Cerebellar nuclear complex (tissue), 1 donor: ENCODE data around the gene PHC2.
A peak's percentile ranks its signal among the peaks of the same experiment; 100 is the strongest.

Experiments
- DNase-seq, 2 experiments: peaks; one replicate each; lab custom pipeline; 2025; lab: John Stamatoyannopoulos, UW

PHC2 gene

GRCh38 chr1:33349081-33349759, 81.7 kb downstream of the PHC2 start:
- no peak for DNase-seq

- DNase-seq: no peak
These were observed 82.2 kb downstream of the PHC2 start for GRCh38 chr1:33348676-33349080.

GRCh38 chr1:33348194-33348593, 82.7 kb downstream of the PHC2 start:
- DNase-seq: peak in 1 of 2 experiments; percentile 47

- DNase-seq: no peak
These were observed 83.3 kb downstream of the PHC2 start for GRCh38 chr1:33347650-33347992.

GRCh38 chr1:33346927-33347649, 83.8 kb downstream of the PHC2 start:
- no peak for DNase-seq

- DNase-seq: no peak
These were observed 84.4 kb downstream of the PHC2 start for GRCh38 chr1:33346533-33346926.

- no peak for DNase-seq
These were observed 85.9 kb downstream of the PHC2 start for GRCh38 chr1:33344896-33345560.

GRCh38 chr1:33343539-33343938, 87.4 kb downstream of the PHC2 start:
- DNase-seq: no peak

GRCh38 chr1:33342041-33342723, 88.7 kb downstream of the PHC2 start:
- DNase-seq: no peak

GRCh38 chr1:33341190-33341589, 89.7 kb downstream of the PHC2 start:
- DNase-seq: no peak

- no peak for DNase-seq
These were observed 91.5 kb downstream of the PHC2 start for GRCh38 chr1:33339413-33339812.

- peak; percentile 22 to 55 for DNase-seq
These were observed 92.3 kb downstream of the PHC2 start for GRCh38 chr1:33338440-33339211.

GRCh38 chr1:33338048-33338439, 92.9 kb downstream of the PHC2 start:
- no peak for DNase-seq

GRCh38 chr1:33337441-33337840, 93.5 kb downstream of the PHC2 start:
- no peak for DNase-seq

GRCh38 chr1:33336580-33336979, 94.3 kb downstream of the PHC2 start:
- peak in 1 of 2 experiments; percentile 16 for DNase-seq

GRCh38 chr1:33335020-33335419, 95.9 kb downstream of the PHC2 start:
- no peak for DNase-seq

GRCh38 chr1:33334081-33334552, 96.8 kb downstream of the PHC2 start:
- peak in 1 of 2 experiments; percentile 53 for DNase-seq

- DNase-seq: no peak
These were observed 98.0 kb downstream of the PHC2 start for GRCh38 chr1:33332881-33333280.

GRCh38 chr1:33332357-33332789, 98.5 kb downstream of the PHC2 start:
- peak in 1 of 2 experiments; percentile 37 for DNase-seq

GRCh38 chr1:33331444-33332356, 99.2 kb downstream of the PHC2 start:
- DNase-seq: no peak
